GM23338 (cell line): Measurements from ENCODE around the gene FGF10. TPM values are rescaled to one million over a fixed set of nuclear protein-coding genes. Genes with fewer than 3 reads are reported as not detected.

Experiments used
- ATAC-seq: fragments of 200-7000 bp; cut with Tn5 transposase; 3 replicates; pipeline ENCODE4 v1.9.1; 2020
- DNase-seq: peaks from one replicate; pipeline ENCODE4 v3.0.0-alpha.2; 2015; ENCODE audit warnings: low spot score
- H2AFZ ChIP-seq: fragments of 200-600 bp; sonication (generic); 2 replicates; pipeline ENCODE4 v1.8.0; 2016; ENCODE audit warnings: antibody characterized with exemption, mild to moderate bottlenecking, moderate library complexity
- H3F3A ChIP-seq: fragments of 200-600 bp; sonication (generic); replicated peaks from 2 replicates; pipeline ENCODE4 v1.8.0; 2017; ENCODE audit warnings: antibody characterized with exemption, mixed run types, low read depth
- H3K27ac ChIP-seq: fragments of 200-600 bp; sonication (generic); 2 replicates; pipeline ENCODE4 v1.6.1; 2016; ENCODE audit warnings: low read depth
- H3K27me3 ChIP-seq: fragments of 200-600 bp; sonication (generic); 2 replicates; pipeline ENCODE4 v1.8.0; 2016; ENCODE audit warnings: mild to moderate bottlenecking, mixed run types, moderate library complexity; ENCODE audit not compliant: insufficient read depth
- H3K36me3 ChIP-seq: fragments of 200-600 bp; sonication (generic); 2 replicates; pipeline ENCODE4 v1.8.0; 2016; ENCODE audit warnings: mild to moderate bottlenecking; ENCODE audit not compliant: insufficient read depth
- H3K4me1 ChIP-seq: fragments of 200-600 bp; sonication (generic); 2 replicates; pipeline ENCODE4 v1.8.0; 2016; ENCODE audit warnings: mild to moderate bottlenecking, moderate library complexity; ENCODE audit not compliant: insufficient read depth
- H3K4me2 ChIP-seq: fragments of 200-600 bp; sonication (generic); 2 replicates; pipeline ENCODE4 v1.7.1; 2017; ENCODE audit warnings: mixed run types
- H3K4me3 ChIP-seq: fragments of 200-600 bp; sonication (generic); 2 replicates; pipeline ENCODE4 v1.6.1; 2016; ENCODE audit warnings: mixed run types
- H3K79me2 ChIP-seq: fragments of 200-600 bp; sonication (generic); replicated peaks from 2 replicates; pipeline ENCODE4 v1.8.0; 2017; ENCODE audit warnings: mild to moderate bottlenecking; ENCODE audit not compliant: insufficient read depth
- H3K9me2 ChIP-seq: fragments of 200-600 bp; sonication (generic); 2 replicates; pipeline ENCODE4 v1.8.0; 2017; ENCODE audit not compliant: insufficient read depth
- H4K20me1 ChIP-seq: fragments of 200-600 bp; sonication (generic); replicated peaks from 2 replicates; pipeline ENCODE4 v1.8.0; 2017; ENCODE audit warnings: mild to moderate bottlenecking; ENCODE audit not compliant: insufficient read depth
- H3K27ac Mint-ChIP-seq: 2 replicates; pipeline ENCODE4 v1.8.0; 2020; ENCODE audit warnings: inconsistent platforms, mild to moderate bottlenecking, moderate library complexity, mixed read lengths
- H3K27me3 Mint-ChIP-seq: 3 replicates; pipeline ENCODE4 v1.8.0; 2022; ENCODE audit warnings: low read depth, mild to moderate bottlenecking, moderate library complexity, mixed read lengths, inconsistent platforms; ENCODE audit not compliant: insufficient read depth, poor library complexity
- H3K36me3 Mint-ChIP-seq: 3 replicates; pipeline ENCODE4 v1.8.0; 2021; ENCODE audit warnings: low read depth, mild to moderate bottlenecking, inconsistent platforms, moderate library complexity, mixed read lengths
- H3K4me1 Mint-ChIP-seq: 3 replicates; pipeline ENCODE4 v1.8.0; 2020; ENCODE audit warnings: mild to moderate bottlenecking, inconsistent platforms, mixed read lengths
- H3K4me3 Mint-ChIP-seq: 3 replicates; pipeline ENCODE4 v1.8.0; 2021; ENCODE audit warnings: moderate library complexity, mild to moderate bottlenecking, inconsistent platforms, mixed read lengths
- H3K9me3 Mint-ChIP-seq: 3 replicates; pipeline ENCODE4 v1.8.0; 2020; ENCODE audit warnings: moderate library complexity, mild to moderate bottlenecking, inconsistent platforms, mixed read lengths
- CREB1 ChIP-seq: fragments of 250-450 bp; sonication (Bioruptor Pico); IDR thresholded peaks from 2 replicates; pipeline ENCODE4 v1.5.0; 2020; ENCODE audit warnings: low read depth, mild to moderate bottlenecking, moderate library complexity
- CTCF ChIP-seq, 2 experiments: fragments of 200-600 bp in 1 of 2; sonication (generic) in 1 of 2; conservative IDR thresholded peaks; 2 replicates each; pipeline versions ENCODE4 v1.5.1 to v1.6.1; 2016 to 2017; ENCODE audit warnings: antibody characterized with exemption in 2 of 2, low read depth in 2 of 2, mild to moderate bottlenecking in 2 of 2, moderate library complexity in 1 of 2
- ETS1 ChIP-seq: IDR thresholded peaks from 2 replicates; pipeline ENCODE4 v1.6.1; 2016; ENCODE audit warnings: antibody characterized with exemption
- EZH2 ChIP-seq: fragments of 200-600 bp; sonication (generic); IDR thresholded peaks from one replicate; pipeline ENCODE4 v1.8.0; 2017; ENCODE audit warnings: antibody characterized with exemption, mild to moderate bottlenecking, low read depth; ENCODE audit not compliant: unreplicated experiment
- EZH2phosphoT487 ChIP-seq: fragments of 200-600 bp; sonication (generic); IDR thresholded peaks from one replicate; pipeline ENCODE4 v1.8.1; 2018; ENCODE audit warnings: antibody characterized with exemption; ENCODE audit not compliant: unreplicated experiment
- JUNB ChIP-seq: IDR thresholded peaks from one replicate; pipeline ENCODE4 v1.6.1; 2016; ENCODE audit warnings: antibody characterized with exemption; ENCODE audit not compliant: unreplicated experiment
- NANOG ChIP-seq: IDR thresholded peaks from 2 replicates; pipeline ENCODE4 v1.6.1; 2016; ENCODE audit warnings: antibody characterized with exemption, borderline replicate concordance
- POLR2AphosphoS5 ChIP-seq: IDR thresholded peaks from 2 replicates; pipeline ENCODE4 v1.6.1; 2016; ENCODE audit warnings: antibody characterized with exemption, low read depth
- STAT1 ChIP-seq: IDR thresholded peaks from one replicate; pipeline ENCODE4 v1.6.1; 2016; ENCODE audit warnings: antibody characterized with exemption; ENCODE audit not compliant: unreplicated experiment
- ZNF114 ChIP-seq: fragments of 250-450 bp; sonication (Bioruptor Pico); IDR thresholded peaks from 2 replicates; pipeline ENCODE4 v1.5.0; 2020; ENCODE audit warnings: mild to moderate bottlenecking, moderate library complexity
- ZNF331 ChIP-seq: fragments of 250-450 bp; sonication (Bioruptor Pico); IDR thresholded peaks from 2 replicates; pipeline ENCODE4 v1.5.0; 2020; ENCODE audit warnings: low read depth, mild to moderate bottlenecking, moderate library complexity
- polyA plus RNA-seq: library from polyadenylated mRNA; unstranded; fragments of >200 nt; fragmentation: Nextera tagmentation; extraction: Ambion mirVana; gene quantifications from 2 replicates; pipeline ENCODE4 v1.2.1, GENCODE V29; 2016
- total RNA-seq: library from RNA; depleted of rRNA; stranded (reverse); fragments of >200 nt; shearing (Covaris generic); gene quantifications from 2 replicates; pipeline ENCODE4 v1.2.3, GENCODE V29; 2014
- TF ChIP-seq, protein P1 (sequence below): IDR thresholded peaks from one replicate; pipeline ENCODE4 v1.6.1; 2018; ENCODE audit warnings: antibody characterized with exemption; ENCODE audit not compliant: unreplicated experiment

FGF10 gene
- total and polyA plus RNA-seq, 2 experiments from 2014 or later: 0.24 to 0.50 TPM

- Histone ChIP-seq H2AFZ (no peak overlapping the region), H3K4me3 (no peak overlapping the region), H3K9me2 (no peaks in the 10 kb centered on the region), H3F3A (no peaks in the 10 kb centered on the region), H3K36me3 (no peaks in the 10 kb centered on the region), H3K4me1 (no peaks in the 10 kb centered on the region), H3K27ac (no peak overlapping the region), H3K27me3 (no peaks in the 10 kb centered on the region), H3K4me2 (no peak overlapping the region), H3K79me2 (no peaks in the 10 kb centered on the region), H4K20me1 (no peaks in the 10 kb centered on the region)
- ATAC-seq (no peak), DNase-seq (no peak)
- Mint-ChIP-seq H3K9me3 (no peaks in the 10 kb centered on the region), H3K36me3 (no peaks in the 10 kb centered on the region; the same call in 2 of the 3 replicates), H3K27ac (no peak overlapping the region), H3K27me3 (no peaks in the 10 kb centered on the region), H3K4me3 (no peak overlapping the region), H3K4me1 (no peaks in the 10 kb centered on the region)
- no peak for TF ChIP-seq ETS1
- TF ChIP-seq STAT1: no peak
- no peak for TF ChIP-seq NANOG
- no peak for TF ChIP-seq CREB1 (CRISPR knock-in tag)
- TF ChIP-seq ZNF331 (CRISPR knock-in tag): no peak
- no peak for TF ChIP-seq JUNB
- TF ChIP-seq POLR2AphosphoS5: no peak
- no peak for TF ChIP-seq EZH2
Measured at GRCh38 chr5:44278469-44278868, 110.8 kb downstream of the FGF10 start.

DNA sequence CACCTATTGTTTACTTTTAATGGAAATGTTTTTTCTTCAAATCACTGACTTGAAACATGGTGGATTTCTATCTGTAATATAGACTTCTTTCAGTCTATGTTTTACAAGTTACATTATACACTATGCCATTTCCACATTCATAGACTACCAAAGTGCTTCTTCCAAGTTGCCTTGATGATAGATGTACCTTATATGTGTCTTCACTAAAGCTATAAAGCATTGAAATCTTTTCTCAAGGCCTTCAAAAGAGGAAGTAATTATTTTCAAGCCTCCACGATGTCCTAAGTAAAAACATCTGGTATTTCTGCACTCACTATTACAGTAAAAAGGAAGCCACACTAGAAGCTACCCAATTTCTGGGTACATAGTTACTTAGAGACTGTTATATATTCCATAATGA is 113.3 kb downstream of the FGF10 start:
- H4K20me1 ChIP-seq: no peaks in the 10 kb centered on the region
- no peaks in the 10 kb centered on the region for H3K27me3 ChIP-seq
- H3K4me1 ChIP-seq: no peaks in the 10 kb centered on the region
- no peaks in the 10 kb centered on the region for H3K9me3 Mint-ChIP-seq
- no peak overlapping the region for H3K27ac Mint-ChIP-seq
- DNase-seq (no peak), ATAC-seq (no peak)
- H3K79me2 ChIP-seq: no peaks in the 10 kb centered on the region
- no peak overlapping the region for H3K27ac ChIP-seq
- H3K27me3 Mint-ChIP-seq: peaks cover 1% of the 10 kb centered on the region
- no peaks in the 10 kb centered on the region for H3K36me3 ChIP-seq
- no peak overlapping the region for H3K4me2 ChIP-seq
- H3K9me2 ChIP-seq: no peaks in the 10 kb centered on the region
- no peaks in the 10 kb centered on the region; the same call in 2 of the 3 replicates for H3K36me3 Mint-ChIP-seq
- no peak overlapping the region for H3K4me3 Mint-ChIP-seq
- no peak overlapping the region for H2AFZ ChIP-seq
- H3K4me1 Mint-ChIP-seq: no peaks in the 10 kb centered on the region
- H3F3A ChIP-seq: no peaks in the 10 kb centered on the region
- H3K4me3 ChIP-seq: no peak overlapping the region
- no peak for TF ChIP-seq NANOG
- no peak for TF ChIP-seq ZNF114 (CRISPR knock-in tag)
- TF ChIP-seq ETS1: no peak
- TF ChIP-seq POLR2AphosphoS5: no peak
- TF ChIP-seq CTCF (conservative IDR thresholded peaks at IDR 0.05; ENCODE audit: low read depth in 2 of 2): no peak
- no peak for TF ChIP-seq EZH2phosphoT487
- TF ChIP-seq STAT1: no peak
- no peak for TF ChIP-seq JUNB
- TF ChIP-seq, protein P1, sequence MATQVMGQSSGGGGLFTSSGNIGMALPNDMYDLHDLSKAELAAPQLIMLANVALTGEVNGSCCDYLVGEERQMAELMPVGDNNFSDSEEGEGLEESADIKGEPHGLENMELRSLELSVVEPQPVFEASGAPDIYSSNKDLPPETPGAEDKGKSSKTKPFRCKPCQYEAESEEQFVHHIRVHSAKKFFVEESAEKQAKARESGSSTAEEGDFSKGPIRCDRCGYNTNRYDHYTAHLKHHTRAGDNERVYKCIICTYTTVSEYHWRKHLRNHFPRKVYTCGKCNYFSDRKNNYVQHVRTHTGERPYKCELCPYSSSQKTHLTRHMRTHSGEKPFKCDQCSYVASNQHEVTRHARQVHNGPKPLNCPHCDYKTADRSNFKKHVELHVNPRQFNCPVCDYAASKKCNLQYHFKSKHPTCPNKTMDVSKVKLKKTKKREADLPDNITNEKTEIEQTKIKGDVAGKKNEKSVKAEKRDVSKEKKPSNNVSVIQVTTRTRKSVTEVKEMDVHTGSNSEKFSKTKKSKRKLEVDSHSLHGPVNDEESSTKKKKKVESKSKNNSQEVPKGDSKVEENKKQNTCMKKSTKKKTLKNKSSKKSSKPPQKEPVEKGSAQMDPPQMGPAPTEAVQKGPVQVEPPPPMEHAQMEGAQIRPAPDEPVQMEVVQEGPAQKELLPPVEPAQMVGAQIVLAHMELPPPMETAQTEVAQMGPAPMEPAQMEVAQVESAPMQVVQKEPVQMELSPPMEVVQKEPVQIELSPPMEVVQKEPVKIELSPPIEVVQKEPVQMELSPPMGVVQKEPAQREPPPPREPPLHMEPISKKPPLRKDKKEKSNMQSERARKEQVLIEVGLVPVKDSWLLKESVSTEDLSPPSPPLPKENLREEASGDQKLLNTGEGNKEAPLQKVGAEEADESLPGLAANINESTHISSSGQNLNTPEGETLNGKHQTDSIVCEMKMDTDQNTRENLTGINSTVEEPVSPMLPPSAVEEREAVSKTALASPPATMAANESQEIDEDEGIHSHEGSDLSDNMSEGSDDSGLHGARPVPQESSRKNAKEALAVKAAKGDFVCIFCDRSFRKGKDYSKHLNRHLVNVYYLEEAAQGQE: no peak
